Left forelimb (tissue), 1 donor: ENCODE measurements around the gene SLC9A4.

Experiments used
- DNase-seq: peaks from one replicate; pipeline ENCODE4 v3.0.0-alpha.2; 2018; ENCODE audit warnings: low spot score

The SLC9A4 gene

GRCh38 chr2:102455061-102455670 lies 17.9 kb upstream of the SLC9A4 start:
- DNase-seq: no peak

GRCh38 chr2:102460467-102460866 lies 12.6 kb upstream of the SLC9A4 start:
- DNase-seq: no peak

- no peak for DNase-seq
Observed at GRCh38 chr2:102461188-102461587, 11.8 kb upstream of the SLC9A4 start.

GRCh38 chr2:102463160-102463559 lies 9.9 kb upstream of the SLC9A4 start:
- no peak for DNase-seq

GRCh38 chr2:102470168-102470567 lies 2.9 kb upstream of the SLC9A4 start:
- DNase-seq: no peak

- DNase-seq: no peak
Observed at GRCh38 chr2:102473631-102474030, 605 bp downstream of the SLC9A4 start.

GRCh38 chr2:102474785-102475184 lies 1.8 kb downstream of the SLC9A4 start:
- DNase-seq: no peak

- no peak for DNase-seq
Observed at GRCh38 chr2:102478686-102479470, 5.9 kb downstream of the SLC9A4 start.

- DNase-seq: no peak
Observed at GRCh38 chr2:102480285-102481195, 7.5 kb downstream of the SLC9A4 start.

GRCh38 chr2:102481931-102482330 lies 8.9 kb downstream of the SLC9A4 start:
- no peak for DNase-seq

- DNase-seq: no peak
Observed at GRCh38 chr2:102483086-102483485, 10.1 kb downstream of the SLC9A4 start.

GRCh38 chr2:102484310-102485061 lies 11.5 kb downstream of the SLC9A4 start:
- DNase-seq: no peak

GRCh38 chr2:102485147-102485785 lies 12.2 kb downstream of the SLC9A4 start:
- DNase-seq: no peak

- DNase-seq: no peak
Observed at GRCh38 chr2:102486941-102487702, 14.1 kb downstream of the SLC9A4 start.

GRCh38 chr2:102487761-102488462 lies 14.9 kb downstream of the SLC9A4 start:
- no peak for DNase-seq

GRCh38 chr2:102489646-102490045 lies 16.6 kb downstream of the SLC9A4 start:
- DNase-seq: no peak

GRCh38 chr2:102492006-102492405 lies 19.0 kb downstream of the SLC9A4 start:
- DNase-seq: no peak

- no peak for DNase-seq
Observed at GRCh38 chr2:102494570-102494969, 21.5 kb downstream of the SLC9A4 start.

- no peak for DNase-seq
Observed at GRCh38 chr2:102498414-102498813, 25.4 kb downstream of the SLC9A4 start.

- no peak for DNase-seq
Observed at GRCh38 chr2:102499558-102499957, 26.5 kb downstream of the SLC9A4 start.
